H1 (cell line): Measurements from ENCODE around the gene RNF157. TPM values are rescaled to one million over a fixed set of nuclear protein-coding genes. Genes with fewer than 3 reads are reported as not detected.

Experiments
- CTCF ChIA-PET: fragments of 300-600 bp; sonication (Branson Sonifier 250); formaldehyde crosslinking; loops from one replicate; lab custom pipeline; 2021; ENCODE audit not compliant: partially characterized antibody; lab: Charles Lee
- POLR2A ChIA-PET: fragments of 300-600 bp; sonication (Branson Sonifier 250); formaldehyde crosslinking; loops from one replicate; lab custom pipeline; 2021; ENCODE audit warnings: inconsistent platforms; ENCODE audit not compliant: partially characterized antibody; lab: Charles Lee
- DNase-seq, 2 experiments: peaks; one replicate each; pipeline versions ENCODE4 v3.0.0 to v3.0.0-alpha.2; 2010 to 2022; ENCODE audit warnings: low spot score in 2 of 2, low read depth in 1 of 2, mixed read lengths in 1 of 2
- FAIRE-seq: peaks from 2 replicates; lab custom pipeline; 2011; peaks lifted over from hg19 to GRCh38; lab: Jason Lieb, UNC
- H2AFZ ChIP-seq: 2 replicates; pipeline ENCODE4 v1.8.1; 2012; ENCODE audit warnings: low read length, inconsistent platforms
- H2AK5ac ChIP-seq: 2 replicates; pipeline ENCODE4 v1.6.1; 2013; ENCODE audit warnings: low read depth, low read length
- H2BK120ac ChIP-seq: replicated peaks from 2 replicates; pipeline ENCODE3; 2013; ENCODE audit warnings: low read depth, low read length, inconsistent platforms
- H2BK12ac ChIP-seq: 2 replicates; pipeline ENCODE4 v1.6.1; 2013; ENCODE audit warnings: low read depth, low read length
- H2BK15ac ChIP-seq: 2 replicates; pipeline ENCODE4 v1.6.1; 2013; ENCODE audit warnings: low read length
- H2BK20ac ChIP-seq: 2 replicates; pipeline ENCODE4 v1.6.1; 2013; ENCODE audit warnings: low read length
- H2BK5ac ChIP-seq: 2 replicates; pipeline ENCODE4 v1.6.1; 2013; ENCODE audit warnings: low read depth, low read length
- H3K14ac ChIP-seq: 2 replicates; pipeline ENCODE4 v1.6.1; 2013; ENCODE audit warnings: inconsistent platforms; ENCODE audit not compliant: insufficient read length
- H3K18ac ChIP-seq: 2 replicates; pipeline ENCODE4 v1.6.1; 2013; ENCODE audit warnings: low read length; ENCODE audit errors: extremely low read depth
- H3K23ac ChIP-seq: 2 replicates; pipeline ENCODE4 v1.6.1; 2013; ENCODE audit warnings: inconsistent platforms; ENCODE audit not compliant: insufficient read length
- H3K23me2 ChIP-seq: 2 replicates; pipeline ENCODE4 v1.6.1; 2013; ENCODE audit warnings: low read depth, low read length
- H3K27ac ChIP-seq: 2 replicates; pipeline ENCODE4 v1.6.1; 2011; ENCODE audit warnings: low read depth, low read length, inconsistent platforms
- H3K27me3 ChIP-seq, 4 experiments: replicated peaks in 1 of 4; 1 replicate in 1 of 4; 2 replicates in 3 of 4; pipeline versions ENCODE4 v1.6.1 to v1.8.1; 2011 to 2013; ENCODE audit warnings: low read length in 3 of 4, mild to moderate bottlenecking in 3 of 4, inconsistent platforms in 2 of 4, mixed read lengths in 2 of 4, moderate library complexity in 1 of 4; ENCODE audit not compliant: control insufficient read depth in 3 of 4, insufficient read depth in 3 of 4; ENCODE audit errors: extremely low read depth in 1 of 4
- H3K36me3 ChIP-seq, 4 experiments: 2 replicates each; pipeline versions ENCODE4 v1.6.1 to v1.8.1; 2011 to 2013; ENCODE audit warnings: mild to moderate bottlenecking in 4 of 4, low read length in 3 of 4, moderate library complexity in 2 of 4, control low read depth in 1 of 4, inconsistent platforms in 1 of 4; ENCODE audit not compliant: insufficient read depth in 4 of 4, control insufficient read depth in 2 of 4
- H3K4ac ChIP-seq: replicated peaks from 2 replicates; pipeline ENCODE3; 2013; ENCODE audit warnings: low read length, low read depth, mixed read lengths, inconsistent platforms; ENCODE audit not compliant: insufficient read length
- H3K4me1 ChIP-seq, 4 experiments: replicated peaks in 1 of 4; 1 replicate in 1 of 4; 2 replicates in 3 of 4; pipeline versions ENCODE4 v1.6.1 to v1.8.1; 2011 to 2013; ENCODE audit warnings: low read length in 3 of 4, inconsistent platforms in 2 of 4, mixed read lengths in 1 of 4; ENCODE audit not compliant: insufficient read depth in 4 of 4, control insufficient read depth in 3 of 4
- H3K4me2 ChIP-seq, 2 experiments: 2 replicates each; pipeline versions ENCODE4 v1.6.1 to v1.8.1; 2011 to 2013; ENCODE audit warnings: low read depth in 2 of 2, low read length in 2 of 2, control low read depth in 1 of 2, inconsistent platforms in 1 of 2, mild to moderate bottlenecking in 1 of 2; ENCODE audit not compliant: insufficient read depth in 1 of 2
- H3K4me3 ChIP-seq, 4 experiments: fragments of 200-600, 300-600 bp in 1 of 4; sonication (generic), shearing (Covaris generic), sonication (Bioruptor Twin) in 1 of 4; 2 replicates each; pipeline versions ENCODE4 v1.5.1 to v1.8.1; 2011 to 2016; ENCODE audit warnings: low read length in 4 of 4, low read depth in 3 of 4, control low read depth in 2 of 4, inconsistent platforms in 2 of 4, mild to moderate bottlenecking in 2 of 4, mixed read lengths in 1 of 4, moderate library complexity in 1 of 4; ENCODE audit not compliant: insufficient read depth in 2 of 4; ENCODE audit errors: extremely low read depth in 1 of 4
- H3K56ac ChIP-seq: replicated peaks from 2 replicates; pipeline ENCODE3; 2013; ENCODE audit warnings: low read depth, mild to moderate bottlenecking, mixed read lengths, low read length, inconsistent platforms; ENCODE audit not compliant: insufficient read length
- H3K79me1 ChIP-seq: 2 replicates; pipeline ENCODE4 v1.6.1; 2013; ENCODE audit warnings: low read depth, low read length, control low read depth
- H3K79me2 ChIP-seq, 2 experiments: 2 replicates each; pipeline versions ENCODE4 v1.6.1 to v1.8.1; 2012 to 2013; ENCODE audit warnings: low read length in 2 of 2, mild to moderate bottlenecking in 2 of 2, inconsistent platforms in 1 of 2; ENCODE audit not compliant: insufficient read depth in 2 of 2, control insufficient read depth in 1 of 2
- H3K9ac ChIP-seq, 4 experiments: replicated peaks in 1 of 4; 1 replicate in 1 of 4; 2 replicates in 3 of 4; pipeline versions ENCODE4 v1.6.1 to v1.8.1; 2011 to 2013; ENCODE audit warnings: low read depth in 3 of 4, low read length in 3 of 4, control low read depth in 2 of 4, mild to moderate bottlenecking in 2 of 4, moderate library complexity in 2 of 4, inconsistent platforms in 1 of 4; ENCODE audit errors: extremely low read depth in 1 of 4
- H3K9me3 ChIP-seq, 2 experiments: 2 replicates each; pipeline versions ENCODE4 v1.6.1 to v1.8.1; 2012 to 2013; ENCODE audit warnings: mild to moderate bottlenecking in 2 of 2, moderate library complexity in 2 of 2, control low read depth in 1 of 2, inconsistent platforms in 1 of 2, low read depth in 1 of 2, low read length in 1 of 2, mixed read lengths in 1 of 2; ENCODE audit not compliant: insufficient read depth in 2 of 2
- H4K20me1 ChIP-seq, 2 experiments: replicated peaks in 1 of 2; 2 replicates each; pipeline versions ENCODE3 to v1.8.1; 2011 to 2013; ENCODE audit warnings: inconsistent platforms in 2 of 2, low read length in 2 of 2, mild to moderate bottlenecking in 1 of 2; ENCODE audit not compliant: insufficient read depth in 2 of 2, control insufficient read depth in 1 of 2
- H4K5ac ChIP-seq: 2 replicates; pipeline ENCODE4 v1.6.1; 2013; ENCODE audit warnings: low read length, low read depth, mixed read lengths, inconsistent platforms; ENCODE audit not compliant: insufficient read length
- H4K8ac ChIP-seq: 2 replicates; pipeline ENCODE4 v1.8.0; 2013; ENCODE audit warnings: mild to moderate bottlenecking, moderate library complexity, low read length, inconsistent platforms; ENCODE audit not compliant: insufficient read depth; ENCODE audit errors: extremely low read depth
- H4K91ac ChIP-seq: replicated peaks from 2 replicates; pipeline ENCODE3; 2013; ENCODE audit warnings: low read length, mixed read lengths, inconsistent platforms; ENCODE audit not compliant: insufficient read length
- CBX5 ChIP-seq: fragments of 300-800, 300-1000 bp; sonication (generic); IDR thresholded peaks from 2 replicates; pipeline ENCODE4 v1.7.1; 2016; ENCODE audit warnings: antibody characterized with exemption, low read length, low read depth
- CHD2 ChIP-seq: IDR thresholded peaks from 2 replicates; pipeline ENCODE4 v1.6.1; 2012; ENCODE audit warnings: low read length, improper control_type of control experiment
- GABPA ChIP-seq: IDR thresholded peaks from 2 replicates; pipeline ENCODE4 v1.6.1; 2011; ENCODE audit warnings: mild to moderate bottlenecking, low read length, moderate library complexity, borderline replicate concordance; ENCODE audit not compliant: insufficient read depth
- HDAC6 ChIP-seq: IDR thresholded peaks from one replicate; pipeline ENCODE4 v1.7.1; 2012; ENCODE audit warnings: low read depth, mild to moderate bottlenecking, inconsistent platforms, low read length, moderate library complexity
- NRF1 ChIP-seq: IDR thresholded peaks from 2 replicates; pipeline ENCODE4 v1.6.1; 2011; ENCODE audit warnings: mild to moderate bottlenecking, low read depth, low read length, improper control_type of control experiment
- RXRA ChIP-seq: IDR thresholded peaks from 2 replicates; pipeline ENCODE4 v1.6.1; 2011; ENCODE audit warnings: low read depth, mild to moderate bottlenecking, low read length, moderate library complexity; ENCODE audit not compliant: insufficient read depth
- WGBS, 2 experiments: shearing (Covaris generic) in 1 of 2; methylation state at CpG; one replicate each; pipeline versions ENCODE4 v1.1.6 to v1.1.7; 2013 to 2015; ENCODE audit warnings: low lambda C conversion rate in 2 of 2, mixed read lengths in 2 of 2, inconsistent platforms in 1 of 2, low coverage in 1 of 2, missing lambda C conversion rate in 1 of 2; ENCODE audit not compliant: insufficient replicate concordance in 2 of 2, insufficient coverage in 1 of 2, insufficient read length in 1 of 2; ENCODE audit errors: extremely low coverage in 1 of 2, missing lambda C conversion rate in 1 of 2; 5-methylcytosine and 5-hydroxymethylcytosine counted together
- polyA plus RNA-seq, 7 experiments: library from polyadenylated mRNA; depleted of rRNA in 3 of 7; stranded (reverse) in 5 of 7; unstranded in 2 of 7; fragments of >200 nt in 5 of 7; fragments of 200-250 nt in 2 of 7; gene quantifications; 1 replicate in 5 of 7; 2 replicates in 1 of 7; 4 replicates in 1 of 7; pipeline versions ENCODE4 v1.2.1 to v1.2.3, GENCODE V29; 2011 to 2013; ENCODE audit warnings: missing spikeins in 2 of 7, mixed read lengths in 2 of 7
- total RNA-seq: library from RNA; stranded (reverse); fragmentation: NEBNext Ultra II Directional; extraction: Animal tissue kit (Norgen Biotek cat#: 25700); gene quantifications from 2 replicates; pipeline ENCODE4 v1.2.1, GENCODE V29; 2021
- TF ChIP-seq, protein P1 (sequence below): IDR thresholded peaks from 2 replicates; pipeline ENCODE4 v1.6.1; 2012; ENCODE audit warnings: inconsistent platforms
- TF ChIP-seq, protein P2 (sequence below), 3 experiments: IDR thresholded peaks; 1 replicate in 2 of 3; 2 replicates in 1 of 3; pipeline versions ENCODE4 v1.5.1 to v1.6.1; 2011; ENCODE audit warnings: low read length in 3 of 3, mild to moderate bottlenecking in 3 of 3, inconsistent platforms in 2 of 3, low read depth in 1 of 3, moderate library complexity in 1 of 3; ENCODE audit not compliant: insufficient read depth in 1 of 3; ENCODE audit errors: control extremely low read depth in 1 of 3

Gene RNF157
- total and polyA plus RNA-seq, 2 of the 8 experiments (the other 6 are each of a cell fraction or from before 2014, with no cell fraction given) = 13.4 to 16.7 TPM

DNA sequence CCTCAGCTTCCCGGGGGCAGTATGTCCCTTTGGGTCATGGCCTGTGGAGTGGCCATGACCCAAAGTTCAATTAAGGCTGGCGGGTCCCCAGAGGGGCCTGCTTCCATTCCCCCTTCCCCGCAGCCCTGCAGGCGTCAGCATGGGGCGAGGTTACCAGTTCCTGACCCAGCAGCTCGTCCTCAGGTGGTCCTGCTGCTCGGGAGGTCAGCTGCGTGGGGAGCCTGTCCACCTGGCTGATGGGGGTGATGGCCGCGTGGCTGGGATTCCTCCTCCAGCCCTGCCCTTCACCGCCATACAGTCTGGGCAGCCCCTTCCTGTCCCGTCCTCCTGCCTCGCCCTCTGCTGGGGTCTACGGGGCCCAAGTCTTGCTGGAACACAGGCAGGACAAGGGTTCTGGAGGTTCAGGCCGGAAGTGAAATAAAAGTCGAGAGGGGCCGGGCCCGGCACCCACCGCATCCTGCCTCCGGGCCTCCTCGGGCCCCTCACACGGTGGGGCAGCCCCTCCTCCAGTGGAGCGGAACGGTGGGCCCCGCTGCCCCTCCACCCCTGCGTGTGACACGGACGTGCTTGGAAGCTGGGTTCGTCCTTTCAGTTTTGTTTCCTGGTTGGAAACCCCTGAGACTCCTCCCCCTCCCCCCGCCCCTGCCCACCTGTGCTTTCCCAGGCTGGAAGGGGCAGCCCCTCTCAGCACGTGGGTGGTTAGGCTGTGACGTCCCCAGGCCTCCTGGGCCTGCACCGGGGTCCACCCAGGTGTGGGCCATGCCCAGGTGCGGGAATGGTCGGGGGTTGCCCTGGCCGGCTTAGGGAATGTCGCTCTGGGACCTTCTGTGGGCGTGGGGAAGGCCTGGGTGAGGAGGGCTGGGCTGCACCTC is 31.6 kb upstream of the RNF157 start:
- peak overlapping the region in 1 of 4 experiments; percentile 34; a peak in 1 of 7 replicates for H3K9ac ChIP-seq
- H3K18ac ChIP-seq = peak overlapping the region; percentile 78
- peak overlapping the region; percentile 43; the same call in 1 of the 2 replicates for H2BK12ac ChIP-seq
- no peak overlapping the region for H3K56ac ChIP-seq
- no peaks in the 10 kb centered on the region for H3K23me2 ChIP-seq
- no peak overlapping the region for H3K23ac ChIP-seq
- peak in 1 of 2 experiments; percentile 67 for DNase-seq
- peaks cover under 1 to 16% of the 10 kb centered on the region in 2 experiments; a peak in 3 of 4 replicates for H3K79me2 ChIP-seq
- H4K8ac ChIP-seq = peak overlapping the region; percentile 81
- H2BK5ac ChIP-seq = peak overlapping the region; percentile 58; the same call in 1 of the 2 replicates
- peak overlapping the region; percentile 43 for H3K27ac ChIP-seq
- H3K4me3 ChIP-seq = no peak overlapping the region
- H2BK15ac ChIP-seq = peak overlapping the region; percentile 82
- peak overlapping the region; percentile 91 for H4K91ac ChIP-seq
- H4K20me1 ChIP-seq = no peaks in the 10 kb centered on the region
- 74% methylated on average over 25 of the region's 38 CpGs; no CpG with 5 or more reads in 1 of the 2 experiments for WGBS, 2 experiments
- ChIA-PET POLR2A (interaction anchor here (1.2 to 3.1 kb wide), 7 partner anchors 10 to 187 kb away, joined by 4 to 12 read pairs (median 5); no protein-coding TSS in a partner anchor), CTCF (interaction anchor here (0.6 to 6.2 kb wide), 14 partner anchors 9 to 411 kb away, joined by 3 to 63 read pairs (median 3); partner anchors contain the start of gene RNF157)
- no peak overlapping the region for H3K14ac ChIP-seq
- H3K4me2 ChIP-seq = peak overlapping the region in 1 of 2 experiments; percentile 28; a peak in 1 of 4 replicates
- H3K4ac ChIP-seq = peak overlapping the region; percentile 97
- peak overlapping the region; percentile 0 for H4K5ac ChIP-seq
- no peak overlapping the region for H2AK5ac ChIP-seq
- H3K36me3 ChIP-seq = no peaks in the 10 kb centered on the region
- peaks cover 5 to 23% (median 17%) of the 10 kb centered on the region in 4 experiments for H3K4me1 ChIP-seq
- H3K79me1 ChIP-seq = peaks cover 2% of the 10 kb centered on the region; the same call in 1 of the 2 replicates
- no peak overlapping the region for H2BK20ac ChIP-seq
- H2AFZ ChIP-seq = no peak overlapping the region
- H3K27me3 ChIP-seq = no peaks in the 10 kb centered on the region
- no peak overlapping the region for H2BK120ac ChIP-seq
- no peak for FAIRE-seq
- no peaks in the 10 kb centered on the region for H3K9me3 ChIP-seq
- TF ChIP-seq NRF1 (no peak), CHD2 (no peak), CBX5 (no peak), RXRA (no peak), GABPA (no peak), HDAC6 (no peak)
- TF ChIP-seq, protein P1, sequence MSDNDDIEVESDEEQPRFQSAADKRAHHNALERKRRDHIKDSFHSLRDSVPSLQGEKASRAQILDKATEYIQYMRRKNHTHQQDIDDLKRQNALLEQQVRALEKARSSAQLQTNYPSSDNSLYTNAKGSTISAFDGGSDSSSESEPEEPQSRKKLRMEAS = peak; percentile 64
- TF ChIP-seq, protein P2, sequence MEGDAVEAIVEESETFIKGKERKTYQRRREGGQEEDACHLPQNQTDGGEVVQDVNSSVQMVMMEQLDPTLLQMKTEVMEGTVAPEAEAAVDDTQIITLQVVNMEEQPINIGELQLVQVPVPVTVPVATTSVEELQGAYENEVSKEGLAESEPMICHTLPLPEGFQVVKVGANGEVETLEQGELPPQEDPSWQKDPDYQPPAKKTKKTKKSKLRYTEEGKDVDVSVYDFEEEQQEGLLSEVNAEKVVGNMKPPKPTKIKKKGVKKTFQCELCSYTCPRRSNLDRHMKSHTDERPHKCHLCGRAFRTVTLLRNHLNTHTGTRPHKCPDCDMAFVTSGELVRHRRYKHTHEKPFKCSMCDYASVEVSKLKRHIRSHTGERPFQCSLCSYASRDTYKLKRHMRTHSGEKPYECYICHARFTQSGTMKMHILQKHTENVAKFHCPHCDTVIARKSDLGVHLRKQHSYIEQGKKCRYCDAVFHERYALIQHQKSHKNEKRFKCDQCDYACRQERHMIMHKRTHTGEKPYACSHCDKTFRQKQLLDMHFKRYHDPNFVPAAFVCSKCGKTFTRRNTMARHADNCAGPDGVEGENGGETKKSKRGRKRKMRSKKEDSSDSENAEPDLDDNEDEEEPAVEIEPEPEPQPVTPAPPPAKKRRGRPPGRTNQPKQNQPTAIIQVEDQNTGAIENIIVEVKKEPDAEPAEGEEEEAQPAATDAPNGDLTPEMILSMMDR (IDR thresholded peaks at IDR 0.05; ENCODE audit: control extremely low read depth in 1 of 3, insufficient read depth in 1 of 3, low read depth in 1 of 3, low read length in 3 of 3) = peak in 2 of 3 experiments; percentile 4 to 23; a peak in 1 of 4 replicates
